GM21576 (cell line): Measurements from ENCODE around the gene KAZN.

Experiments
- ATAC-seq: cut with Tn5 transposase; IDR thresholded peaks from one replicate; pipeline ENCODE4 v1.9.1; 2021; ENCODE audit warnings: mild to moderate bottlenecking, moderate library complexity; ENCODE audit not compliant: unreplicated experiment

The KAZN gene

GRCh38 chr1:15094719-15095495, 496.4 kb downstream of the KAZN start:
- no peak for ATAC-seq

- ATAC-seq: no peak
Observed at GRCh38 chr1:15095496-15095875, 497.0 kb downstream of the KAZN start.

- ATAC-seq: no peak
Observed at GRCh38 chr1:15096293-15096692, 497.8 kb downstream of the KAZN start.

- no peak for ATAC-seq
Observed at GRCh38 chr1:15098176-15099125, 500.0 kb downstream of the KAZN start.

GRCh38 chr1:15099441-15100120, 501.1 kb downstream of the KAZN start:
- no peak for ATAC-seq

GRCh38 chr1:15100121-15100879, 501.8 kb downstream of the KAZN start:
- no peak for ATAC-seq

- no peak for ATAC-seq
Observed at GRCh38 chr1:15100880-15101760, 502.6 kb downstream of the KAZN start.

- no peak for ATAC-seq
Observed at GRCh38 chr1:15101801-15102200, 503.3 kb downstream of the KAZN start.

- no peak for ATAC-seq
Observed at GRCh38 chr1:15102646-15103045, 504.2 kb downstream of the KAZN start.

- no peak for ATAC-seq
Observed at GRCh38 chr1:15103211-15103610, 504.7 kb downstream of the KAZN start.

GRCh38 chr1:15103906-15104305, 505.4 kb downstream of the KAZN start:
- ATAC-seq: no peak

GRCh38 chr1:15104768-15105167, 506.3 kb downstream of the KAZN start:
- ATAC-seq: no peak

- ATAC-seq: no peak
Observed at GRCh38 chr1:15106608-15107007, 508.1 kb downstream of the KAZN start.

- no peak for ATAC-seq
Observed at GRCh38 chr1:15107058-15107687, 508.7 kb downstream of the KAZN start.

GRCh38 chr1:15107911-15108310, 509.4 kb downstream of the KAZN start:
- ATAC-seq: no peak

- ATAC-seq: no peak
Observed at GRCh38 chr1:15110128-15110866, 511.8 kb downstream of the KAZN start.

- no peak for ATAC-seq
Observed at GRCh38 chr1:15110867-15111230, 512.4 kb downstream of the KAZN start.

- ATAC-seq: no peak
Observed at GRCh38 chr1:15113146-15113545, 514.7 kb downstream of the KAZN start.

GRCh38 chr1:15114884-15115283, 516.4 kb downstream of the KAZN start:
- ATAC-seq: no peak
